WTC11 (cell line): ENCODE measurements around the gene ZNF221. TPM values are rescaled to one million over a fixed set of nuclear protein-coding genes. Genes with fewer than 3 reads are reported as not detected.

Source experiments
- ATAC-seq: fragments of 200-7000 bp; cut with Tn5 transposase; 2 replicates; pipeline ENCODE4 v1.10.0; 2021; ENCODE audit warnings: mild to moderate bottlenecking, moderate library complexity
- CTCF ChIA-PET: fragments of 300-600 bp; sonication (Branson Sonifier 250); formaldehyde crosslinking; loops from one replicate; lab custom pipeline; 2021; ENCODE audit warnings: antibody characterized with exemption; lab: Charles Lee
- POLR2A ChIA-PET: fragments of 350-600 bp; sonication (Branson Sonifier 250); formaldehyde crosslinking; loops from one replicate; lab custom pipeline; 2021; ENCODE audit warnings: antibody characterized with exemption; lab: Charles Lee
- DNase-seq: peaks from one replicate; pipeline ENCODE4 v3.0.0; 2021; ENCODE audit warnings: low spot score
- H3K27ac Mint-ChIP-seq: 2 replicates; pipeline ENCODE4 v1.8.0; 2021; ENCODE audit warnings: mixed read lengths
- H3K27me3 Mint-ChIP-seq: 2 replicates; pipeline ENCODE4 v1.8.0; 2021; ENCODE audit warnings: low read depth, mild to moderate bottlenecking, moderate library complexity, mixed read lengths
- H3K36me3 Mint-ChIP-seq: 2 replicates; pipeline ENCODE4 v1.8.0; 2021; ENCODE audit warnings: mixed read lengths
- H3K4me1 Mint-ChIP-seq: 2 replicates; pipeline ENCODE4 v1.8.0; 2022; ENCODE audit warnings: mixed read lengths
- H3K4me3 Mint-ChIP-seq: 2 replicates; pipeline ENCODE4 v1.8.0; 2021; ENCODE audit warnings: mild to moderate bottlenecking, moderate library complexity, mixed read lengths
- H3K9me3 Mint-ChIP-seq: 2 replicates; pipeline ENCODE4 v1.8.0; 2021; ENCODE audit warnings: mixed read lengths
- AR ChIP-seq: fragments of 250-450 bp; sonication (Bioruptor Pico); IDR thresholded peaks from 2 replicates; pipeline ENCODE4 v1.9.0; 2021; ENCODE audit warnings: mild to moderate bottlenecking
- CBFB ChIP-seq: sonication (generic); formaldehyde crosslinking; IDR thresholded peaks from 2 replicates; pipeline ENCODE4 v1.8.1; 2022; ENCODE audit warnings: mild to moderate bottlenecking, low read depth, missing genetic modification reagents
- EMX1 ChIP-seq: fragments of 250-450 bp; sonication (Bioruptor Pico); IDR thresholded peaks from 2 replicates; pipeline ENCODE4 v1.8.0; 2021; ENCODE audit warnings: mild to moderate bottlenecking
- FOXK1 ChIP-seq: sonication (generic); formaldehyde crosslinking; IDR thresholded peaks from 2 replicates; pipeline ENCODE4 v1.8.0; 2022; ENCODE audit warnings: mild to moderate bottlenecking, moderate library complexity, missing genetic modification reagents
- GRHL2 ChIP-seq: fragments of 250-450 bp; sonication (Bioruptor Pico); IDR thresholded peaks from 2 replicates; pipeline ENCODE4 v1.8.0; 2022; ENCODE audit warnings: mild to moderate bottlenecking, moderate library complexity; ENCODE audit not compliant: insufficient replicate concordance, severe bottlenecking
- MAX ChIP-seq: sonication (generic); formaldehyde crosslinking; IDR thresholded peaks from 2 replicates; pipeline ENCODE4 v1.8.0; 2022; ENCODE audit warnings: mild to moderate bottlenecking, missing genetic modification reagents
- NFYB ChIP-seq: sonication (generic); formaldehyde crosslinking; conservative IDR thresholded peaks from 2 replicates; pipeline ENCODE4 v1.8.0; 2022; ENCODE audit warnings: low read depth, missing genetic modification reagents
- NR1H2 ChIP-seq: sonication (generic); formaldehyde crosslinking; IDR thresholded peaks from 2 replicates; pipeline ENCODE4 v1.9.0; 2021; ENCODE audit warnings: mild to moderate bottlenecking, moderate library complexity, missing genetic modification reagents
- NR3C1 ChIP-seq: sonication (generic); formaldehyde crosslinking; conservative IDR thresholded peaks from 2 replicates; pipeline ENCODE4 v1.8.1; 2023; ENCODE audit warnings: low read depth, mild to moderate bottlenecking, missing genetic modification reagents
- PRRX2 ChIP-seq: fragments of 250-450 bp; sonication (Bioruptor Pico); IDR thresholded peaks from 2 replicates; pipeline ENCODE4 v1.8.0; 2021; ENCODE audit warnings: mild to moderate bottlenecking
- RORB ChIP-seq: fragments of 250-450 bp; sonication (Bioruptor Pico); IDR thresholded peaks from 2 replicates; pipeline ENCODE4 v1.9.0; 2021; ENCODE audit warnings: mild to moderate bottlenecking
- TEAD4 ChIP-seq: sonication (generic); formaldehyde crosslinking; IDR thresholded peaks from 2 replicates; pipeline ENCODE4 v1.8.0; 2022; ENCODE audit warnings: mild to moderate bottlenecking, missing genetic modification reagents
- TP53 ChIP-seq: sonication (generic); formaldehyde crosslinking; IDR thresholded peaks from 2 replicates; pipeline ENCODE4 v1.8.1; 2023; ENCODE audit warnings: mild to moderate bottlenecking, missing genetic modification reagents
- ZNF121 ChIP-seq: sonication (generic); formaldehyde crosslinking; IDR thresholded peaks from 2 replicates; pipeline ENCODE4 v1.8.0; 2023; ENCODE audit warnings: missing genetic modification reagents
- ZNF138 ChIP-seq: sonication (generic); formaldehyde crosslinking; conservative IDR thresholded peaks from 2 replicates; pipeline ENCODE4 v1.8.1; 2022; ENCODE audit warnings: mild to moderate bottlenecking, moderate library complexity, missing genetic modification reagents
- ZNF317 ChIP-seq: sonication (generic); formaldehyde crosslinking; IDR thresholded peaks from 2 replicates; pipeline ENCODE4 v1.8.1; 2023; ENCODE audit warnings: low read depth, mild to moderate bottlenecking, moderate library complexity, missing genetic modification reagents, borderline replicate concordance
- ZNF423 ChIP-seq: fragments of 250-450 bp; sonication (Bioruptor Pico); IDR thresholded peaks from 2 replicates; pipeline ENCODE4 v2.1.2; 2022; ENCODE audit warnings: mild to moderate bottlenecking, moderate library complexity
- ZNF512 ChIP-seq: sonication (generic); formaldehyde crosslinking; IDR thresholded peaks from 2 replicates; pipeline ENCODE4 v1.8.1; 2022; ENCODE audit warnings: missing genetic modification reagents, borderline replicate concordance
- ZNF671 ChIP-seq: fragments of 250-450 bp; sonication (Bioruptor Pico); IDR thresholded peaks from 2 replicates; pipeline ENCODE4 v1.8.0; 2021; ENCODE audit warnings: mild to moderate bottlenecking
- total RNA-seq: library from RNA; stranded (reverse); gene quantifications from 3 replicates; pipeline ENCODE4 v1.2.3, GENCODE V29; 2021
- TF ChIP-seq, protein P1 (sequence below): fragments of 200-600 bp; IDR thresholded peaks from 2 replicates; pipeline ENCODE4 v1.8.0; 2022; ENCODE audit warnings: antibody characterized with exemption
- TF ChIP-seq, protein P2 (sequence below): fragments of 250-450 bp; sonication (Bioruptor Pico); IDR thresholded peaks from 2 replicates; pipeline ENCODE4 v1.9.0; 2021; ENCODE audit warnings: mild to moderate bottlenecking, borderline replicate concordance
- TF ChIP-seq, protein P3 (sequence below): sonication (generic); formaldehyde crosslinking; IDR thresholded peaks from 2 replicates; pipeline ENCODE4 v1.8.1; 2023; ENCODE audit warnings: mild to moderate bottlenecking, moderate library complexity, missing genetic modification reagents
- TF ChIP-seq, protein P4 (sequence below): sonication (generic); formaldehyde crosslinking; IDR thresholded peaks from 2 replicates; pipeline ENCODE4 v1.8.1; 2022; ENCODE audit warnings: mild to moderate bottlenecking, moderate library complexity, missing genetic modification reagents

ZNF221 gene
- total RNA-seq, 1 experiment from 2014 or later: 7.6 TPM

DNA sequence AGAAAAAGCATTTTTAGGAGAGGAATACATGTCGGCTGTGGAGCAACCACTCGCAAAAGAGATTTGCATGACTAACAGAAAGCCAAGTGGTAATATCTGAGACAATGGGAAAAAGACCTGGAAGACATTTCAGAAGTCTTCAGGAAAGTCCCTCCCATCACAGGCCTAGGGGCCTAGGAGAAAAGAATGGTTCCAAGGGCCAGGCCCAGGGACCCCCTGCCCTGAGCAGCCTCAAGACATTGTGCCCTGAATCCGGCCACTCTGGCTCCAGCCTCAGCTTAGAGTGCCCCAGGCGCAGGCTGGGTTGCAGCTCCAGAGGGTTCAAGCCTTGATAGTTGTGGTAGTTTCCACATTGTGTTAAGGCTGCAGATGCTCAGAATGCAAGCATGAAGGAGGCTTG, 9.4 kb downstream of the ZNF221 start:
- ChIA-PET POLR2A (no interaction called here), CTCF (no interaction called here)
- Mint-ChIP-seq H3K27me3 (peaks cover 2% of the 10 kb centered on the region), H3K36me3 (peaks cover 65% of the 10 kb centered on the region), H3K27ac (no peak overlapping the region), H3K4me3 (no peak overlapping the region), H3K9me3 (peaks cover 88% of the 10 kb centered on the region), H3K4me1 (no peaks in the 10 kb centered on the region)
- TF ChIP-seq NR3C1 (no peak), TEAD4 (CRISPR knock-in tag) (no peak), ZNF512 (CRISPR knock-in tag) (no peak)
- TF ChIP-seq, protein P1, sequence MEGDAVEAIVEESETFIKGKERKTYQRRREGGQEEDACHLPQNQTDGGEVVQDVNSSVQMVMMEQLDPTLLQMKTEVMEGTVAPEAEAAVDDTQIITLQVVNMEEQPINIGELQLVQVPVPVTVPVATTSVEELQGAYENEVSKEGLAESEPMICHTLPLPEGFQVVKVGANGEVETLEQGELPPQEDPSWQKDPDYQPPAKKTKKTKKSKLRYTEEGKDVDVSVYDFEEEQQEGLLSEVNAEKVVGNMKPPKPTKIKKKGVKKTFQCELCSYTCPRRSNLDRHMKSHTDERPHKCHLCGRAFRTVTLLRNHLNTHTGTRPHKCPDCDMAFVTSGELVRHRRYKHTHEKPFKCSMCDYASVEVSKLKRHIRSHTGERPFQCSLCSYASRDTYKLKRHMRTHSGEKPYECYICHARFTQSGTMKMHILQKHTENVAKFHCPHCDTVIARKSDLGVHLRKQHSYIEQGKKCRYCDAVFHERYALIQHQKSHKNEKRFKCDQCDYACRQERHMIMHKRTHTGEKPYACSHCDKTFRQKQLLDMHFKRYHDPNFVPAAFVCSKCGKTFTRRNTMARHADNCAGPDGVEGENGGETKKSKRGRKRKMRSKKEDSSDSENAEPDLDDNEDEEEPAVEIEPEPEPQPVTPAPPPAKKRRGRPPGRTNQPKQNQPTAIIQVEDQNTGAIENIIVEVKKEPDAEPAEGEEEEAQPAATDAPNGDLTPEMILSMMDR: no peak
- TF ChIP-seq, protein P2, sequence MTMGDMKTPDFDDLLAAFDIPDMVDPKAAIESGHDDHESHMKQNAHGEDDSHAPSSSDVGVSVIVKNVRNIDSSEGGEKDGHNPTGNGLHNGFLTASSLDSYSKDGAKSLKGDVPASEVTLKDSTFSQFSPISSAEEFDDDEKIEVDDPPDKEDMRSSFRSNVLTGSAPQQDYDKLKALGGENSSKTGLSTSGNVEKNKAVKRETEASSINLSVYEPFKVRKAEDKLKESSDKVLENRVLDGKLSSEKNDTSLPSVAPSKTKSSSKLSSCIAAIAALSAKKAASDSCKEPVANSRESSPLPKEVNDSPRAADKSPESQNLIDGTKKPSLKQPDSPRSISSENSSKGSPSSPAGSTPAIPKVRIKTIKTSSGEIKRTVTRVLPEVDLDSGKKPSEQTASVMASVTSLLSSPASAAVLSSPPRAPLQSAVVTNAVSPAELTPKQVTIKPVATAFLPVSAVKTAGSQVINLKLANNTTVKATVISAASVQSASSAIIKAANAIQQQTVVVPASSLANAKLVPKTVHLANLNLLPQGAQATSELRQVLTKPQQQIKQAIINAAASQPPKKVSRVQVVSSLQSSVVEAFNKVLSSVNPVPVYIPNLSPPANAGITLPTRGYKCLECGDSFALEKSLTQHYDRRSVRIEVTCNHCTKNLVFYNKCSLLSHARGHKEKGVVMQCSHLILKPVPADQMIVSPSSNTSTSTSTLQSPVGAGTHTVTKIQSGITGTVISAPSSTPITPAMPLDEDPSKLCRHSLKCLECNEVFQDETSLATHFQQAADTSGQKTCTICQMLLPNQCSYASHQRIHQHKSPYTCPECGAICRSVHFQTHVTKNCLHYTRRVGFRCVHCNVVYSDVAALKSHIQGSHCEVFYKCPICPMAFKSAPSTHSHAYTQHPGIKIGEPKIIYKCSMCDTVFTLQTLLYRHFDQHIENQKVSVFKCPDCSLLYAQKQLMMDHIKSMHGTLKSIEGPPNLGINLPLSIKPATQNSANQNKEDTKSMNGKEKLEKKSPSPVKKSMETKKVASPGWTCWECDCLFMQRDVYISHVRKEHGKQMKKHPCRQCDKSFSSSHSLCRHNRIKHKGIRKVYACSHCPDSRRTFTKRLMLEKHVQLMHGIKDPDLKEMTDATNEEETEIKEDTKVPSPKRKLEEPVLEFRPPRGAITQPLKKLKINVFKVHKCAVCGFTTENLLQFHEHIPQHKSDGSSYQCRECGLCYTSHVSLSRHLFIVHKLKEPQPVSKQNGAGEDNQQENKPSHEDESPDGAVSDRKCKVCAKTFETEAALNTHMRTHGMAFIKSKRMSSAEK (CRISPR knock-in tag): no peak
- ATAC-seq (no peak), DNase-seq (no peak)

DNA sequence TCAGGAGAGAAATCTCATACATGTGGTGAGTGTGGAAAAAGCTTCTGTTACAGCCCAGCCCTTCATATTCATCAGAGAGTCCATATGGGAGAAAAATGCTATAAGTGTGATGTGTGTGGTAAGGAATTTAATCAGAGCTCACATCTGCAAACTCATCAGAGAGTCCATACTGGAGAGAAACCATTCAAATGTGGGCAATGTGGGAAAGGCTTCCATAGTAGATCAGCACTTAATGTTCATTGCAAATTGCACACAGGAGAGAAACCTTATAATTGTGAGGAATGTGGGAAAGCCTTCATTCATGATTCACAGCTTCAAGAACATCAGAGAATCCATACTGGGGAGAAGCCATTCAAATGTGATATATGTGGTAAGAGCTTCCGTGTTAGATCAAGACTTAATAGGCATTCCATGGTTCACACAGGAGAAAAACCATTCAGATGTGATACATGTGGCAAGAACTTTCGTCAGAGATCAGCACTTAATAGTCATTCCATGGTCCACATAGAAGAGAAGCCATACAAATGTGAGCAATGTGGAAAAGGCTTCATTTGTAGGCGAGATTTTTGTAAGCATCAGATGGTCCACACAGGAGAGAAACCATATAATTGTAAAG, 15.2 kb downstream of the ZNF221 start:
- H3K4me1 Mint-ChIP-seq: no peaks in the 10 kb centered on the region
- ChIA-PET CTCF (no interaction called here), POLR2A (no interaction called here)
- peaks cover 49% of the 10 kb centered on the region for H3K27me3 Mint-ChIP-seq
- no peak for DNase-seq
- H3K36me3 Mint-ChIP-seq: peaks cover 95% of the 10 kb centered on the region
- no peak for ATAC-seq
- no peak overlapping the region for H3K4me3 Mint-ChIP-seq
- no peak overlapping the region for H3K27ac Mint-ChIP-seq
- peaks cover 93% of the 10 kb centered on the region for H3K9me3 Mint-ChIP-seq
- TF ChIP-seq TP53 (CRISPR knock-in tag) (no peak), ZNF671 (CRISPR knock-in tag) (no peak), MAX (CRISPR knock-in tag) (no peak), PRRX2 (CRISPR knock-in tag) (no peak), ZNF317 (no peak), AR (CRISPR knock-in tag) (no peak), NFYB (CRISPR knock-in tag) (no peak), EMX1 (no peak), FOXK1 (CRISPR knock-in tag) (no peak), ZNF121 (CRISPR knock-in tag) (no peak), ZNF138 (CRISPR knock-in tag) (no peak), ZNF423 (CRISPR knock-in tag) (no peak), RORB (no peak), CBFB (CRISPR knock-in tag) (no peak), NR1H2 (no peak), GRHL2 (no peak)
- TF ChIP-seq, protein P3, sequence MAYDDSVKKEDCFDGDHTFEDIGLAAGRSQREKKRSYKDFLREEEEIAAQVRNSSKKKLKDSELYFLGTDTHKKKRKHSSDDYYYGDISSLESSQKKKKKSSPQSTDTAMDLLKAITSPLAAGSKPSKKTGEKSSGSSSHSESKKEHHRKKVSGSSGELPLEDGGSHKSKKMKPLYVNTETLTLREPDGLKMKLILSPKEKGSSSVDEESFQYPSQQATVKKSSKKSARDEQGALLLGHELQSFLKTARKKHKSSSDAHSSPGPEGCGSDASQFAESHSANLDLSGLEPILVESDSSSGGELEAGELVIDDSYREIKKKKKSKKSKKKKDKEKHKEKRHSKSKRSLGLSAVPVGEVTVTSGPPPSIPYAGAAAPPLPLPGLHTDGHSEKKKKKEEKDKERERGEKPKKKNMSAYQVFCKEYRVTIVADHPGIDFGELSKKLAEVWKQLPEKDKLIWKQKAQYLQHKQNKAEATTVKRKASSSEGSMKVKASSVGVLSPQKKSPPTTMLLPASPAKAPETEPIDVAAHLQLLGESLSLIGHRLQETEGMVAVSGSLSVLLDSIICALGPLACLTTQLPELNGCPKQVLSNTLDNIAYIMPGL (CRISPR knock-in tag): no peak
- TF ChIP-seq, protein P4, sequence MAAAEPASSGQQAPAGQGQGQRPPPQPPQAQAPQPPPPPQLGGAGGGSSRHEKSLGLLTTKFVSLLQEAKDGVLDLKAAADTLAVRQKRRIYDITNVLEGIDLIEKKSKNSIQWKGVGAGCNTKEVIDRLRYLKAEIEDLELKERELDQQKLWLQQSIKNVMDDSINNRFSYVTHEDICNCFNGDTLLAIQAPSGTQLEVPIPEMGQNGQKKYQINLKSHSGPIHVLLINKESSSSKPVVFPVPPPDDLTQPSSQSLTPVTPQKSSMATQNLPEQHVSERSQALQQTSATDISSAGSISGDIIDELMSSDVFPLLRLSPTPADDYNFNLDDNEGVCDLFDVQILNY: no peak
